Fibroblast of the conjunctiva (primary cell): ENCODE data around the gene FADD.

Experiments
- DNase-seq: peaks from one replicate; pipeline ENCODE4 v3.0.0-alpha.2; 2010; ENCODE audit warnings: low read depth

FADD gene

GRCh38 chr11:70202920-70203750 is at the start of gene FADD:
Gene FADD, plus strand, starts transcription at chr11:70203296. Its CDS starts 164 bp downstream, at chr11:70203460.
- peak; percentile 78 for DNase-seq

GRCh38 chr11:70155386-70155785 is 47.7 kb upstream of the FADD start:
- DNase-seq: no peak

- DNase-seq: no peak
Observed at GRCh38 chr11:70156291-70157037, 46.6 kb upstream of the FADD start.

GRCh38 chr11:70158201-70158600 is 44.9 kb upstream of the FADD start:
- no peak for DNase-seq

- no peak for DNase-seq
Observed at GRCh38 chr11:70158757-70159389, 44.2 kb upstream of the FADD start.

GRCh38 chr11:70159627-70160570 is 43.2 kb upstream of the FADD start:
- DNase-seq: peak; percentile 4

GRCh38 chr11:70161043-70161625 is 42.0 kb upstream of the FADD start:
- no peak for DNase-seq

GRCh38 chr11:70164705-70165104 is 38.4 kb upstream of the FADD start:
- no peak for DNase-seq

- DNase-seq: no peak
Observed at GRCh38 chr11:70167120-70167519, 36.0 kb upstream of the FADD start.

GRCh38 chr11:70167723-70168404 is 35.2 kb upstream of the FADD start:
- no peak for DNase-seq

- no peak for DNase-seq
Observed at GRCh38 chr11:70168405-70168754, 34.7 kb upstream of the FADD start.

- no peak for DNase-seq
Observed at GRCh38 chr11:70169127-70169526, 34.0 kb upstream of the FADD start.

- DNase-seq: no peak
Observed at GRCh38 chr11:70169632-70170031, 33.5 kb upstream of the FADD start.

- no peak for DNase-seq
Observed at GRCh38 chr11:70170596-70171210, 32.4 kb upstream of the FADD start.

- DNase-seq: no peak
Observed at GRCh38 chr11:70173018-70173417, 30.1 kb upstream of the FADD start.

- DNase-seq: no peak
Observed at GRCh38 chr11:70174547-70175235, 28.4 kb upstream of the FADD start.

GRCh38 chr11:70175236-70175698 is 27.8 kb upstream of the FADD start:
- no peak for DNase-seq

- DNase-seq: no peak
Observed at GRCh38 chr11:70176940-70177689, 26.0 kb upstream of the FADD start.

- no peak for DNase-seq
Observed at GRCh38 chr11:70180906-70181305, 22.2 kb upstream of the FADD start.
